DND-41 (cell line): ENCODE results near the gene EIF6.

Experiments
- ATAC-seq: fragments of 200-7000 bp; cut with Tn5 transposase; 3 replicates; pipeline ENCODE4 v1.9.1; 2021; ENCODE audit warnings: low read depth; ENCODE audit not compliant: insufficient read depth
- DNase-seq: peaks from one replicate; pipeline ENCODE4 v3.0.0-alpha.2; 2020
- H2AFZ ChIP-seq: 2 replicates; pipeline ENCODE4 v1.6.0; 2012; ENCODE audit warnings: low read depth, low read length
- H3K27ac ChIP-seq: 2 replicates; pipeline ENCODE4 v1.5.1; 2012; ENCODE audit warnings: low read length, inconsistent platforms
- H3K27me3 ChIP-seq: fragments of 200-600 bp; sonication (generic); 2 replicates; pipeline ENCODE4 v1.6.0; 2012; ENCODE audit warnings: low read length, mild to moderate bottlenecking, inconsistent platforms; ENCODE audit not compliant: insufficient read depth, poor library complexity
- H3K36me3 ChIP-seq: 2 replicates; pipeline ENCODE4 v1.5.1; 2012; ENCODE audit warnings: low read length, inconsistent platforms; ENCODE audit not compliant: insufficient read depth
- H3K4me1 ChIP-seq: 2 replicates; pipeline ENCODE4 v1.5.1; 2012; ENCODE audit warnings: mild to moderate bottlenecking, low read length; ENCODE audit not compliant: insufficient read depth
- H3K4me2 ChIP-seq: 2 replicates; pipeline ENCODE4 v1.6.0; 2012; ENCODE audit warnings: mild to moderate bottlenecking, moderate library complexity, low read length, inconsistent platforms; ENCODE audit not compliant: insufficient read depth
- H3K4me3 ChIP-seq, 2 experiments: fragments of 200-600 bp in 1 of 2; shearing (Covaris generic) in 1 of 2; 2 replicates each; pipeline ENCODE4 v1.5.1; 2012 to 2016; ENCODE audit warnings: inconsistent platforms in 2 of 2, low read length in 2 of 2, mild to moderate bottlenecking in 2 of 2, low read depth in 1 of 2, moderate library complexity in 1 of 2
- H3K79me2 ChIP-seq: 2 replicates; pipeline ENCODE4 v1.6.0; 2012; ENCODE audit warnings: low read length, inconsistent platforms; ENCODE audit not compliant: insufficient read depth
- H3K9ac ChIP-seq: 2 replicates; pipeline ENCODE4 v1.6.0; 2012; ENCODE audit warnings: low read depth, mild to moderate bottlenecking, inconsistent platforms, low read length, moderate library complexity
- H3K9me3 ChIP-seq: 2 replicates; pipeline ENCODE4 v1.5.1; 2012; ENCODE audit warnings: low read length, moderate library complexity, mild to moderate bottlenecking, inconsistent platforms; ENCODE audit not compliant: insufficient read depth, severe bottlenecking
- H4K20me1 ChIP-seq: 2 replicates; pipeline ENCODE4 v1.6.0; 2012; ENCODE audit warnings: low read length; ENCODE audit not compliant: insufficient read depth
- EZH2 ChIP-seq: IDR thresholded peaks from 3 replicates; pipeline ENCODE4 v1.6.1; 2012; ENCODE audit warnings: borderline replicate concordance, low read depth, mild to moderate bottlenecking, moderate library complexity, low read length, inconsistent platforms; ENCODE audit not compliant: severe bottlenecking
- TF ChIP-seq, protein P1 (sequence below): IDR thresholded peaks from 2 replicates; pipeline ENCODE4 v1.5.1; 2012; ENCODE audit warnings: borderline replicate concordance, low read length, moderate library complexity, mild to moderate bottlenecking; ENCODE audit not compliant: poor library complexity, severe bottlenecking; ENCODE audit errors: extremely low read depth

EIF6 gene

DNA sequence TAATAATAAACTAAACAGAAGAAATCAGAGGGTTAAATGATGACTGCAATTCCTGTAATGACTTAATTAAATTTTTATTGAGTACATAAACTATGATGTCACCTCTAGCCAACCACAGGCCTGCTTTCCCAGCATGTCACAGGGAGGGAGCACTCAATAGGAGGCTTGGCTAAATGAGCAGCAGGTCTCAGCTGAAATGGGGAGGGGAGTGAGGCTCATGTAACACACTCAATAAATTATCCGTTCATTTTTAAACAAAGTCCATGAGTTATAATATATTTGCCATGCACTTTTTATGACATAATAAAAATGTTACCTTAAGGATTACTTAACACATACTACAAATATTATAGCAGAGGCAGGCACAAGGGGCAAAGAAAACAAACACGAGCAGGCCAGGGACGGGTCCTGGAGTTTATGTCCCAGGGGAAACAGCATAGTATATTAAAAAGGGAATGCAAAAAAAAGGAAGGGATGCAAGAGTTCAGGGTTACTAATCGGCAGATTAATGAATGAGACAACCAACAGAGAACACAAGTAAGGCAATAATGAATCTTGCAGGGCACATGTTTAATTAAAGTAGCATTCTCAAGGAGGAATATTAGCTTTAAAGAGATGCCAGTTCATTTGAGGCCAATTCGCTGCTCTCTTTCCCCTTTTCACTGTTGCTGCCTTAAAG is 34.8 kb upstream of the EIF6 start:
- H3K4me3 ChIP-seq = no peak overlapping the region
- no peak overlapping the region for H2AFZ ChIP-seq
- DNase-seq (no peak), ATAC-seq (no peak)
- no peaks in the 10 kb centered on the region for H4K20me1 ChIP-seq
- TF ChIP-seq EZH2 = no peak
- TF ChIP-seq, protein P1, sequence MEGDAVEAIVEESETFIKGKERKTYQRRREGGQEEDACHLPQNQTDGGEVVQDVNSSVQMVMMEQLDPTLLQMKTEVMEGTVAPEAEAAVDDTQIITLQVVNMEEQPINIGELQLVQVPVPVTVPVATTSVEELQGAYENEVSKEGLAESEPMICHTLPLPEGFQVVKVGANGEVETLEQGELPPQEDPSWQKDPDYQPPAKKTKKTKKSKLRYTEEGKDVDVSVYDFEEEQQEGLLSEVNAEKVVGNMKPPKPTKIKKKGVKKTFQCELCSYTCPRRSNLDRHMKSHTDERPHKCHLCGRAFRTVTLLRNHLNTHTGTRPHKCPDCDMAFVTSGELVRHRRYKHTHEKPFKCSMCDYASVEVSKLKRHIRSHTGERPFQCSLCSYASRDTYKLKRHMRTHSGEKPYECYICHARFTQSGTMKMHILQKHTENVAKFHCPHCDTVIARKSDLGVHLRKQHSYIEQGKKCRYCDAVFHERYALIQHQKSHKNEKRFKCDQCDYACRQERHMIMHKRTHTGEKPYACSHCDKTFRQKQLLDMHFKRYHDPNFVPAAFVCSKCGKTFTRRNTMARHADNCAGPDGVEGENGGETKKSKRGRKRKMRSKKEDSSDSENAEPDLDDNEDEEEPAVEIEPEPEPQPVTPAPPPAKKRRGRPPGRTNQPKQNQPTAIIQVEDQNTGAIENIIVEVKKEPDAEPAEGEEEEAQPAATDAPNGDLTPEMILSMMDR = no peak
- H3K36me3 ChIP-seq = peaks cover 1% of the 10 kb centered on the region; the same call in 1 of the 2 replicates
- no peaks in the 10 kb centered on the region for H3K4me1 ChIP-seq
- no peak overlapping the region for H3K9ac ChIP-seq
- H3K9me3 ChIP-seq = no peaks in the 10 kb centered on the region
- H3K27me3 ChIP-seq = no peaks in the 10 kb centered on the region
- no peaks in the 10 kb centered on the region for H3K79me2 ChIP-seq
- H3K4me2 ChIP-seq = no peak overlapping the region
- no peak overlapping the region for H3K27ac ChIP-seq

DNA sequence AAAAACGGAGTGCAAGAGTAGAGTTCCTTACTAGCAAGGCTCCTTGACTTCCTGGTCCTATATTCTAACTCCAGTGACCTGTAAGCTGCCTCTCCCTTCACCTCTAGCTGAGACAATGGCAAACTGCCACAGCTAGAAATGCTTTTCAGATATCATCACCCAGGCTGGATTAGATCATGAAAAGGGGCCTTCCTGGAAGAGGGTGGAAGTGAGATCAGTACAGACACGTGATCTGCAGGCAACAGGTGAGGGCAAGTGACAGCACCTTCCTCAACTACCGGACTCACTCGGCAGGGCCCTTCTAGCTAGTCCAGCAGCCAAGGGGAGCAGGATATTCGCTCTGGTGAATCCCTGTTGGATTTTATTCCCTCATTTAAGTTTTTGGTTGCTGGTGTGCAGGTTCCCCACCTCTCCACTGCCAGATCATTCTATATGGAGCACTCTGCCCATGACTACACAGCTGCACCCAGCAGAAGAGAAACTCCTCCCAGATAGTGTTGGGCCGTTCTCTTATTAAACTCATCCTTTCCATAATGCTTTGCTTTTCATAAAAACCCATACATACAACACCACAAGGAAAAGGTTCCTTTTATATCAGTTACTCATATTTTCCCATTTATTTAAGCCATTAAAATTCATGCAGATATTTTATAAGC is 34.1 kb upstream of the EIF6 start:
- no peak overlapping the region for H3K4me3 ChIP-seq
- H3K9me3 ChIP-seq = no peaks in the 10 kb centered on the region
- no peaks in the 10 kb centered on the region for H4K20me1 ChIP-seq
- no peak overlapping the region for H3K4me2 ChIP-seq
- H2AFZ ChIP-seq = no peak overlapping the region
- H3K27me3 ChIP-seq = no peaks in the 10 kb centered on the region
- no peak overlapping the region for H3K27ac ChIP-seq
- ATAC-seq (no peak), DNase-seq (no peak)
- H3K36me3 ChIP-seq = peaks cover 3% of the 10 kb centered on the region; the same call in 1 of the 2 replicates
- no peaks in the 10 kb centered on the region for H3K4me1 ChIP-seq
- no peaks in the 10 kb centered on the region for H3K79me2 ChIP-seq
- H3K9ac ChIP-seq = no peak overlapping the region
- no peak for TF ChIP-seq EZH2
- TF ChIP-seq, protein P1 = no peak

DNA sequence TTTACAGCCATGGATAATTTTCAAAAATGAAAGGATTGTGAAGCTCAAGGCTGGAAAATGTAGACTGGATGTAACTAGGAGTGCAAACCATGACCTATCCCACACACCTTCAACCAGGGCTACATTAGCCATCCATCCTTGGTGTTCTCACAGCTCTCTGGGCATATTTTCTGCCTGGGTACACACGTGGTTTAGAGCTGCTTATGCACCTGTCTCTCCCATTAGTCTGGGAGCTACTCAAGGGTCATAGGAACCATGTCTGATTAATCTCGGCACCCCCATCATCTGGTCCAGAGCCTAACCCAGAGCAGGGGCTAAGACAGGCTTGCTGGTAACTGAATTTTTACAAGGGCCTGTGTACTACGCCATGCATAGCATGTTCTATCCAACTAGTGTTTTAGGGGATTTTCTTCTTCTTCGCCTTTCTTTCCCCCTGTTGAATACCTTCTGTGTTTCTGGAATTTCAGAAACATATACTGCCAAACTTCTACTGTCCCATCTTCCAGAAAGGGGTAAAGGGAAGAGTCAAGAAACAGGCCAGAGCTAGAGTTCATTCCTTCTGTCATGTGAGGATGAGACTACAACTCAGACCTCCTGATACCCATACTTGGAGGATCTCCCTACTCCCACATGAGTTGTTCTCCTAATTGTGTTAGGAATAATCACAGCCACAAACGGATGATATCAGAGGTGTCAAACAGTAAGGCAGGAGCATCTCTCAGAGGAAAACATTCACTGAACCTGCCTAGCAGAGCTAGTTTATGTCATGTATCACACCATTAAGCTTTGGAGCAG is 33.0 kb upstream of the EIF6 start:
- no peak overlapping the region for H3K4me2 ChIP-seq
- H3K9ac ChIP-seq = no peak overlapping the region
- ATAC-seq = no peak

More for the DNA sequence above, 33.0 kb upstream of the EIF6 start:
- H2AFZ ChIP-seq = no peak overlapping the region
- no peaks in the 10 kb centered on the region for H3K27me3 ChIP-seq
- no peaks in the 10 kb centered on the region for H3K4me1 ChIP-seq
- peaks cover 5% of the 10 kb centered on the region; the same call in 1 of the 2 replicates for H3K36me3 ChIP-seq
- no peaks in the 10 kb centered on the region for H4K20me1 ChIP-seq
- no peak overlapping the region for H3K27ac ChIP-seq
- TF ChIP-seq, protein P1 = no peak
- TF ChIP-seq EZH2 = no peak
- H3K4me3 ChIP-seq = no peak overlapping the region
- H3K79me2 ChIP-seq = no peaks in the 10 kb centered on the region
- no peak for DNase-seq
- no peaks in the 10 kb centered on the region for H3K9me3 ChIP-seq
